ENCODE results near the gene TTC28.

Gene TTC28

DNA sequence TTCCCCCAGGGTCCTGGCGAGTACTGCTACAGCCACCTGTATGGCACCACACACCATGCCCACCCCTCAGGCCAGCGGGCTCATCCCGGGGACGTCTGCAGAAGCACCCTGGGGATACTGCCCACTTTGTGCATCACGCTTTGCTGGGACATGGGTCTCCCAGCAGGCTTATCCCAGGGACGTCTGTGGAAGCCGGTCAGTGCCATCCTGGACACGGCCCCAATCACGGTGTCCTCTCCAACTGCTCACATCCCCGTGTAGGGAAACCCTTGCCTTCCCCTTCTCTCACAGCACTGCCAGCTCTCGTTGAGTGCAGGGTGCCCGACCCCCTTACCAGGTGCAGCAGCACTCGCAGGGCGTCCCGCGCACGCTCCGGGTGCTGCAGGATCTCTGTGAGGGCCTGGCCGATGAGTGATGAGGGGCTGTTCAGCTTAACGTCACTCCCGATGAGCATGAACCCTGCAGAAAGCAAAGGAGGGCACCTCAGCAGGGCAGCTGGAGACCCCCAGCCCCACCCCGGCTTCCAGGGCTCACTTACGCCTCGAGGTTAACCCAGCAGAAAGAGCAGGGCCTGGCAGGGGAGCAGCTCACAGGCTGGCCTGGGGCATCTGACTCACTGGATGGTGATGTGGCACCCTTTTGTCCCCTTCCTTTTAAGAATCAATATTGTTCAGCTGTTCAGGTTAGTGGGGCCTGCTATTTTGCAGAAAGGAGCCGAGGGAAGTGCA, 683.7 kb downstream of the TTC28 start:
- no peak for DNase-seq

DNA sequence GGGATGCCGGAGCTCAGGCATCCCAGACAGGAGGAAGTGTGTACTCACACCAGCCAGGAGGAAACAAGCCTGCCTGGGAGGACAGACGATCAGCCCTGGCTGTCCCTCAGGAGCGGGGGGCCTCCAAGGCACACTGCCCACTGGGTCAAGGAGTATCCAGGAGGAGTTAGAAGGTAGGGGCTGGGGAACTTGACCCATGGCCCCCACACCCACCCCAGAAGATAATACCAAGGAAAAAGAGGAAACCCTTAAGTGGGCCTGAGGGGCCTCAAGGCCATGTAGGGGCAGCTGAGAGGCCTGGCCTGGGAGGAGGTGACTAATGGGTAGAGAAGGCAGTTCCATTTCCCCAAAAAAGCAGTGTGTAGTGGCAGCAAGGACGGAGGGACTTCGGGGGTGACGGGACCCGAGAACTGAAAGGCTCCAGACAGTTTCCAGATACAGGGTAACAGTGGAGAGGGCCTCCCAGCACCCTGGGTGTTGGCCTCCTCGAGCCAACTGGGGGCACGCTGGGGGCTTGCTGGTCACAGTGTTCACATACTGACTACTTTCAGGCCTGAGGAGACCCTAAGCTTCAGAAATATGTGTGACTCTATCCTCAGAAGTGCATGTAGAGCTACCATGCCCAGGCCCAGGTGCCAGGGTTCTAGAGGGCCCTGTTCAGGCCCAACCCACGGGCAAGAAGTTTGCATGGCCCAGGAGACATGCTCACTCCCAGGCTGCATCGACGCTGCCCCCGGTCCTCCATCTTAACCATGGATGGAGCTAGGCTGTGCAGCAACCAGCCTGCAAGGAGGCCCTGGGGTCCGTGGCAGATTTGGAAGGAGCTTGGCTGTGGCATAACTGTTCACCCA, 684.9 kb downstream of the TTC28 start:
- DNase-seq, result no peak

DNA sequence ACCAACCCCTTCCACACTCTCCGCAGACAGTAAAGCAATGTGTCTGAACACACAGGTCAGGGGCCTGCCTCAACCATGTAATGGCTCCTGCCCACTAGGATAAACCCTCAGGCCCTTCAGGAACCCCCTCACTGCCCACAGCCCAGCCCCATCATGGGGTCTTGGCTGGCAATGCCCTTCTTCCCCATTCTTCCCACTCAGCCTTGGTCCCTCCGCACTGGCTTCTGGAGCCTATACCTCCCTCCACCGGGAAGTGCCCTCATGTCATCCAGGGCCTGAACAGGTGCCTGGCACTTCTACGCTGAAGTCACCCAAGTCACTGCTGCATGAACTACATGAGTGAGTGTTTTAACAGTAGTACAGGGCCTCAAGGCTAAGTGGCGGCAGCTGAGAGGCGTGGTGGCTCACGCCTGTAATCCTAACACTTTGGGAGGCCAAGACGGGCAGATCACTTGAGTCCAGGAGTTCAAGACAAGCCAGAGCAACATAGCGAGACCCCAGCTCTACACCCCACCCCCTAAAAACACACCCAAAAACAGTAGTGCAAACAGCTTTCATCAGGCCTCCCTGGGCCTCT, 685.8 kb downstream of the TTC28 start:
- DNase-seq, result no peak

- DNase-seq, result no peak
These were observed 686.4 kb downstream of the TTC28 start for GRCh38 chr22:27993201-27993635.

GRCh38 chr22:27992294-27993165, 687.1 kb downstream of the TTC28 start:
- DNase-seq, result no peak

- DNase-seq, result no peak
These were observed 687.9 kb downstream of the TTC28 start for GRCh38 chr22:27991586-27992293.

DNA sequence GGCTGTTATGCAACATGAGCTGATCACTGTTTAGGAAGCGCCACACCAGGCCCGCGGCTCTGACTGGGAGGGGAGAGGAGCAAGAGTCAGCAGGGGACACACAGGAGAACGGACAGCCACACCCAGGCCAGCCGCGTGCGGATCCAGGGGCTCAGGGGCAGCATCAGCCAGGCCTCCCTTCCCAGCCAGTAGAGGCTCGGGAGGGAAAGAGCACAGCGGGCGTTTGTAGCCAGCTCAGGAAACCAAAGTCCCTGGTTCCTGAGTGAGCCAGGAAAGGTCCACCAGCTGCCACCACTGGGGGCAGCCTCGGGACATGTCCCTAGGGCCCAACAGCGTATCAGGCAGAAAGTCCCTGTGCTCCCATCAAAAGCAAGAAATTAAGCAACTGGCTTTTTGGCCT, 688.8 kb downstream of the TTC28 start:
- DNase-seq, result no peak

- DNase-seq, result no peak
These were observed 689.2 kb downstream of the TTC28 start for GRCh38 chr22:27990451-27990840.

DNA sequence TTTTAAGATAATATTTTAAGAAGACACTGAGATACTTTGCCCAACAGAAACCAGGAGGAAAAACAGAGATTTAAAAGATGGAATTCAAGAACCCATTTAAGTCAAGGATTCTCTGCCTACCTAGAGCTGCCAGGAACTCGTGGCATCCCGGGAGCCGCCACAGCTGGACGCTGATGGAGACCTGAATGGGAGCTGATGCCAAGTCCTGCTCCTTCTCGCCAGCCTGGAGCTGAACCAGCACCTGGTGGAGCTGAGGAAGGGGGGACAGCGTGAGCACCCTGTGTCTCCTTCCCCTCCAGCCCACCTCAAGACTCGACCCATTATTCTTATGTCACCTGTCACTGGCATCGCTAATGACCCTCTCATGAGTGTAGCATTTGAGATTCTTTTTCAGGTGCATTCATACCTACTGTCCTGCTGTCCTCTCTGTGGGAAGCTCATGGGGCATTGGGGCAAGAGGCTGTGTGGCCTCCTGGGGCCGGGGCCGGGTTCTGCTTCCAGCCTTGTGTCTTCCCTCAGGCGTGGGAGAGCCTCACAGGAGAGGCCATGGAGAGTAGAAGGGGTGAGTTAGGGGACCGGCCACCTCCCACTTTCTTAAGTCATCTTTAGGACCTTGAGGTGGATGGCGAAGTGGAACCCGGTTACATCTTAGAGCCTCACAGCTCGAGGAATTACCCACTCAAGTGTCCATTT, 689.7 kb downstream of the TTC28 start:
- DNase-seq, result no peak

GRCh38 chr22:27988704-27989103, 690.9 kb downstream of the TTC28 start:
- no peak for DNase-seq

DNA sequence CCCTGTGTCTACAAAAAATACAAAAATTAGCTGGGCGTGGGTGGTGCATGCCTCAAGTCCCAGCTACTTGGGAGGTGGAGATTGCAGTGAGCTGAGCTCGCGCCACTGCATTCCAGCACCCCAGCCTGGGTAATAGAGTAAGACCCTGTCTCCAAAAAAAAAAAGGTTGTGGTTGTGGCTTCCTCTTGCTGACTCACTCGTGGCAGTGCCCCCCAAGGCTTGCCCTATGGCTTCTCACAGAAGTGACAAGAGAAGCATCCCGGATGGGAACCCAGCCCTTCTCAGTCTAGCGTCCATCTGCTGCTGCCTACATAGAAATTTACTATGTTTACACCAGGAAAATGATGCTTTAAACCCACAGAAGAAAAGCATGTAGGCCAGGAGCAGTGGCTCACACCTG, 692.1 kb downstream of the TTC28 start:
- no peak for DNase-seq

- DNase-seq, result no peak
These were observed 692.7 kb downstream of the TTC28 start for GRCh38 chr22:27986937-27987336.

GRCh38 chr22:27986459-27986858, 693.2 kb downstream of the TTC28 start:
- no peak for DNase-seq

DNA sequence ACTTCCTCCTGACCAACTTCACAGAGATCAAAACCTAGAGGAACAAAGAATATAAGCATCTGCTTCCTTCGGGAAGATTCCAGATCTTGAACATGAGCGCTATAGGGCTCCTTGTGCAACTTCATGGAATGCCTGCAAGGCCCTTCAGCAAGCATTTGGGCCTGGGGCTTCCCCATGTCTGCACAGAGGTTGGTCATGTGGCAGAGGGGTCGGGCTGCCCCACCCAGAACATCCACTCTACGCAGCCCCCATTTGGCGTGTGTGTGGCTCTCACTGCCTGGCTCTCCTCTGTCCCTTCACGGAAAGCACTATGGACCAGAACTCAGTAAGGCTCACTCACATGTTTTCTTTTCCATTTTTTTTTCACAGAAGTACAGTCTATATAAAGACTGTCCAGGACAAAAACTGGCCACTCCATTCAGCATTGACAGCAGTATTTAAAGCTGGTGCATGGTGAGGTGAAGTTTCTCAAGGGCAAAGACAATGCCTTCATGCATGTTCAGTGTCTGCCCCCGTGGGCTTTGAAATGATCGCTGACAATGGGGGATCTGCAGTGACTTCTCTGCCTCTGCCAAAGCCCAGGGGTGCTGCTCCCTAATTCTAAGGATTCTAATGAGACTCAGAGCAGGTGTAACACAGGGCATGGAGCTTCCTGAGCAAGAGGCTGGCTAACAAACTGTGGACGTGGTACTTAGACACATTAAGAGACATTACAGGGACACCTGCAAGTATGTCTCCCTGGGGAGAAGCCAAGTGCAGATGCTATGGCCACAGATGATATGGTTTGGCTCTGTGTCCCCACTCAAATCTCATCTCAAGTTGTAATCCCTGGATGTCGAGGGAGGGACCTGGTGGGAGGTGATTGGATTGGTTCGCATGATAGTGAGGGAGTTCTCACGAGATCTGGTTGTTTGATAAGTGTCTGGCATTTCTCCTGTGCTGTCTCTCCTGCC, 694.0 kb downstream of the TTC28 start:
- no peak for DNase-seq

GRCh38 chr22:27984723-27985122, 694.9 kb downstream of the TTC28 start:
- no peak for DNase-seq

- no peak for DNase-seq
These were observed 695.5 kb downstream of the TTC28 start for GRCh38 chr22:27984001-27984695.

DNA sequence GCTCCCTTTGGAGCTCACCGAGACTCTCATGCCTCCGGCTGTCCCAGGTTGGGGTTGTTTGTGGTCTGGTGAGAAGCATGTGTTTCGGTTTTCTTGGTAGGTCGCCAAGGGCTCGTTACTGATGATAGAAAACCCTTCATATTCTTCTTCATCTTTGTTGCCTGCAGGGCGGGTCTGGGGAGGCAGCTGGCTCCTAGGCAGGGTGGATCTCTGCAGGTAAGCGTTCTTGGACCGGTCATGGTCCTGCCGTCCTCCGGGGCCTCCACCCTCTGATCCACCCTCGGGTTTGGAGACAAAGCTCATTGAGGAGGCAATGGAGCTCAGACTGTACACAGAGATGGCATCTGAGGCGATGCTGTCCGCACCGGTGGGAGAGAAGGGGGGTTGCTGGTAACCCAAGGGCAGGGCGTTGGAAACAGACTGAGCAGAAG, 696.3 kb downstream of the TTC28 start:
- no peak for DNase-seq

DNA sequence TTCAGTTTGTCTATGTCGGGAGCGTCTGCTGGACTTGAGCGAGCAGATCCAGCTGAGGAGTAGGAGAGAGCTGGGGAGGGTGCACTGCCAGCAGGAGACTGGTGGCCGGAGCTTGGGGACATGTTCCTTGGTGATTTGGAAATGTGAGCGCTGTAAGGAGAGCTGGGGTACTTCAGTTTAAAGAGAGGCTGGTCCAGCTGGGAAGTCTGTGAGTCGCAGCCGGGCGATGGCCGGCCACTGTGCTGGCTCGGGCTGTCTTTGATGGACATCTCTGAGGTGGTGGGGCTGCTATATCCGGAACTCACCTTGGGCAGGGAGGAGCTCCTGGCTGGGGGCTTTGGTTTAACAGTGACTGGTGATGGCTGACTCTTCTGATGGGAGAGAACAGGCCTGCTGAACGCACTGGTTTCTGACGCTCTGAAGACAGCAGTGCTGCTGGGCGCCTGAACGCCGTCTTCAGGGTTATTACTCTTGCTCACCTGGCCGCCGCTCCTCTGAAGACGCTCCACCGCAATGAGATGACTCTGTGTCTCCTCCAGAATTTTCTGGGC, 696.9 kb downstream of the TTC28 start:
- DNase-seq, result no peak

DNA sequence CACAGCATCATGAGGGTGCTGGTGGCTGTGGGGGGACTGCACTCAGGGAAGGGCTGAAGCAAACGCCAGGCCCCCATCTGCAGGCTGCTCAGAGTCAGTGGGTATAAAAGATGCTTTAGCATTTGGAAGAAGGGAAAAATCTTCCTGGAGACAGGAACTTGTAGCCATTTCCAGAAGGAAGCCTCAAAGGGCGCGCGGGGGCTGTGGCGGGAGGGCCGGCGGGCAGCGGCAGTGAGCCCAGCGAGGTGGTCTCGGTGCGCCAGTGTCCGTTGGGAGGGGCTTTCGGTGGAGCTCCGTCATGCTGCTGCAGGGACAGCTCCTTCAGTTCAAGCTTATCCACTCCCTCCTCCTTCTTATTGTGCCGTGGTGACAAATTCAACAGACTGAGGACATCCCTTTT, 697.5 kb downstream of the TTC28 start:
- no peak for DNase-seq

Measured in activated CD4-positive, alpha-beta T cell treated with anti-CD3 and anti-CD28 coated beads, Interleukin-2, amount 50 U/mL, for 4 hours (primary cell).